B cell (primary cell): ENCODE results near the gene MALRD1.

ENCODE experiments used
- CTCF ChIP-seq: fragments of 200-600 bp; IDR thresholded peaks from one replicate; pipeline ENCODE4 v1.8.0; 2022; ENCODE audit warnings: antibody characterized with exemption, mild to moderate bottlenecking
- EZH2 ChIP-seq: IDR thresholded peaks from 2 replicates; pipeline ENCODE4 v1.6.1; 2012; ENCODE audit warnings: borderline replicate concordance, low read depth, mild to moderate bottlenecking, moderate library complexity, low read length; ENCODE audit not compliant: insufficient read depth, poor library complexity, severe bottlenecking

- TF ChIP-seq EZH2 (no peak), CTCF (no peak)
Measured at GRCh38 chr10:19767876-19768275, 719.3 kb downstream of the MALRD1 start.
